ENCODE results near the gene NLN.

NLN gene

GRCh38 chr5:65811885-65812284 lies 89.9 kb downstream of the NLN start:
- no peak for DNase-seq

GRCh38 chr5:65812648-65813047 lies 90.6 kb downstream of the NLN start:
- DNase-seq, result no peak

GRCh38 chr5:65813174-65813573 lies 91.2 kb downstream of the NLN start:
- no peak for DNase-seq

DNA sequence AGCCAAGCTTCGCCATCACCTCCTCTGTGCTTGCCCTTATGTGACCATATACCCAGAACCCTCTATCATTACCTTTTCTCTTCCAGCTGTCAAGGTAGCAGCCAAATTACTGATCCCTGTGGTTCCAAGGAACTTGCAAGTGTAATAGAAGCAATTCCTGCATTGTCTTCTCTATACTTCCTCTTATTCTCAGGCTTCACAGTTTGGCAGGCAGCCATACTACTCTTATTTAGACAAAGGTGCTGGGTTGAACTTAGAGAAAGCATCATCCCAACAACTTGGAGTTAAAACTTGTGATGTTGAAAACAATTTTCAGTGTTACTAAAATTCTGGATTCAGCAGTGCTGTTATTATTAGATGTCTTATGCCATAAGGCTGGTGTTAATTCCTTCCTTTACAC lies 93.2 kb downstream of the NLN start:
- DNase-seq, result no peak

- DNase-seq, result no peak
These were observed 94.7 kb downstream of the NLN start for GRCh38 chr5:65816729-65817128.

- DNase-seq, result no peak
These were observed 95.9 kb downstream of the NLN start for GRCh38 chr5:65817931-65818330.

DNA sequence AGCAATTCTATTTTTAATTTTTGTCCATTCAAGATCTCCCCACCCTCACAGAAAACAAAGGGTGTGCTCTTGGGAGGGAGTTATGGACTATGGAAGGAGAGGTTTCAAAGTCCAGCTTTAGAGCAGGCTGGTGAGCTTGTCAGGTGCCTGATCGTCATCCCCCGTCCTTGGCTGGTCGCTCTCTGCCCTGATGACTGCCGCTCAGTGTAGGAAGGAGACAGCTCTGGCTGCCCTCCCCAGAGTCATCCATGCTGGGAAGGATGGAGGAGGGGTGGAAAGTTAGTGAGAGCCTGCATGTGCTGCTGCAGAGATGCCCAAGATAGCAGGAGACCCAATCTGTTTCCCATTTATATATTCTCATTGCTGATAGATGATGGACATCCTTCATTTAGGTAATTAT lies 96.6 kb downstream of the NLN start:
- DNase-seq, result no peak

DNA sequence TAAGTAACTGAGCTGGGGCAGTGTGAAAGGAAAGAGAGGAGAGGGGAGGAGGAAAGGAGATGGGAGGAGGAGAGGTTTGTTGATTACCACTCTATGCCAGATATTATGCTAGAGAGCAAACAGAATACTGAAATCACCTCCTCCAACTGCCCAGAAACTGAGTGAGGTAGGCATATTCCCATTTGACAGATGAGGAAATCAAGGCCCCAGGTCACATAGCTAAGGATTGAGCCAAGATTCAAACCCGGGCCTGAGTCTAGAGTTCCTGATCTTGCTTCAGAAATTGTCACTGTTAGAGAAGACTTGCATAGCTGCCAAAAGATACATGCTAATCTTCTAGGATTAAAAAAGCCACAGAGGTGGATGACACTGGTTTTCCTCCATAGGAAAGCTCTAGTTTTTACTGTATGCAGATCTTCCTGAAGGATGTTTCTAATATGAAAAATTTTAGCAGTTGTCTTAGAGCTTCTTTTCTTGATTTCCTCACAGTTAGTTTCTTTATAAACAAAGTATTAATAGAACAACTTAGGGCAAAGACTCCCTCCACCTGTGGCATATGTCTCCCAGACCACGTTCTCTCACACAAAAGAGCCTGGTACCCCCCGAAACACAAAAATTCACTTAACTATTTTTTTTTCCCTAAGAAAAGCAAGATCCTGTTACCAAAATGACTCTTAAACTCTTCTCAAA lies 97.4 kb downstream of the NLN start:
- DNase-seq, result no peak

DNA sequence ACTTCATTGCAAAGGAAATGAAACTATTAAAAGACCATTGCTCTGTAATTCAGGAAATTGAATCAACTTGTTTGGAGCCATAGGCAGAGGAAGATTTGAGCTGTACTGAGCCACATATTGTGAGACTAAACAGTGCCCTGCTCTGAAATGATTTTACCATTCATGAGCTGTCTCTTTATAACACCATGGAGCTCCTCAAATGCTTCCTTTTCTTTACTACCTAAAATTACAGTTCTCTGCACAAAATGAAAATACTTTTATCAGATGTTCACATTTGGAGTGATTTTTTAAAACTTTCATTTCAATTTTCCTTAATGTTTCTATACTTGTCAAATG lies 97.9 kb downstream of the NLN start:
- DNase-seq, result no peak

- no peak for DNase-seq
These were observed 98.4 kb downstream of the NLN start for GRCh38 chr5:65820373-65820772.

- no peak for DNase-seq
These were observed 100.0 kb downstream of the NLN start for GRCh38 chr5:65821966-65822365.

DNA sequence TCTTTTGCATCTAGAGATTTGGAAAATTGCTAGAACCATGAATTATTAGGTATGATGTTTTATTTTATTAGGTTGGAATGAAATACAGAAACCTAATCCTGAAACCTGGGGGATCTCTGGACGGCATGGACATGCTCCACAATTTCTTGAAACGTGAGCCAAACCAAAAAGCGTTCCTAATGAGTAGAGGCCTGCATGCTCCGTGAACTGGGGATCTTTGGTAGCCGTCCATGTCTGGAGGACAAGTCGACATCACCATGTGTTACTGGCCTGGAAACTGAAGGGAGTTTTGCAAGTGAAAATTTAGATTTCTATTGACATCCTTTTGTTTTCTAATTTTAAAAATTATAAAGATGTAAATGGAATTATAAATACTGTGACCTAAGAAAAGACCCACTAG lies 100.7 kb downstream of the NLN start:
- no peak for DNase-seq

GRCh38 chr5:65823204-65823603 lies 101.2 kb downstream of the NLN start:
- DNase-seq, result no peak

GRCh38 chr5:65823845-65824445 lies 101.9 kb downstream of the NLN start:
- no peak for DNase-seq

DNA sequence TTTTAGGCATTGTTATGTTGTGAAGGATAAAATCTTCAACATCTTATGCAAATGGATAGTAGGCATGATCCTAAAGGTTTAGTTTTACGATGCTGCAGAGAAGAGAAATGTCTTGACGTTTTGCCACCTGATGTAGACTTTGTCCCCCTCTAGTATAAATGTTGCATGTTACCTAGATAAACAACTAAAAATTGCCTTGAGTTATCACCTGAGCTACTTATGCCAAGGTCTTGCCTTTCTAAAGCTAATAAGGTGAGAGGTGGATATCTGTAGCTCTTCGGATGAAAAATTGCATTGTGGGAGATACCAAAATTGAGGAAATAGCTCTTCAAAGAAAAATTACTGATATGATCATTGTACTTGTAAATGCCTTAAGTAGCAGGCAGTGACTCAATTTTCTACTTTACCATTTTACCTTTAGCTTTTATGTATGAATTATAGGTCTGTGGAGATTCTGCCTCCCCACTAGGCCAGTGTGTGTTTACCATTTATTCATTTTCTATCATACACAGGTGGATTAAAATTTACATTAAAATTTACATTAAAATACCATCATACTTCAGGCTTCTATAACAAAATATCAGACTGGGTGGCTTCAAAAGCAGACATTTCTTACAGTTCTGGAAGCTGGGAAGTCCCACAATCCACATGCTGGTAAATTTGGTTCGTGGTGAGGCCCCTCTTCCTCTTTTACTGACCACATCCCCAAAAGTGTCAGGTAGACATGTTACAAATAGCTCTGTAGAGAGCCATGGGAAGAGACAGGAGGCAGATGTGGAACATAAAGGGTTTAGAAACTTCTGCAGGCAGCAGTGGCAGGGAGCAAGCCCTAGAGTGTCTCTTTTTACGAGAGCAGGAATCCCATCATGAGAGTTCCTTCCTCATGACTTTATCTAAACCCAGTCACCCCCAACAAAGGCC lies 103.7 kb downstream of the NLN start:
- DNase-seq, result no peak

DNA sequence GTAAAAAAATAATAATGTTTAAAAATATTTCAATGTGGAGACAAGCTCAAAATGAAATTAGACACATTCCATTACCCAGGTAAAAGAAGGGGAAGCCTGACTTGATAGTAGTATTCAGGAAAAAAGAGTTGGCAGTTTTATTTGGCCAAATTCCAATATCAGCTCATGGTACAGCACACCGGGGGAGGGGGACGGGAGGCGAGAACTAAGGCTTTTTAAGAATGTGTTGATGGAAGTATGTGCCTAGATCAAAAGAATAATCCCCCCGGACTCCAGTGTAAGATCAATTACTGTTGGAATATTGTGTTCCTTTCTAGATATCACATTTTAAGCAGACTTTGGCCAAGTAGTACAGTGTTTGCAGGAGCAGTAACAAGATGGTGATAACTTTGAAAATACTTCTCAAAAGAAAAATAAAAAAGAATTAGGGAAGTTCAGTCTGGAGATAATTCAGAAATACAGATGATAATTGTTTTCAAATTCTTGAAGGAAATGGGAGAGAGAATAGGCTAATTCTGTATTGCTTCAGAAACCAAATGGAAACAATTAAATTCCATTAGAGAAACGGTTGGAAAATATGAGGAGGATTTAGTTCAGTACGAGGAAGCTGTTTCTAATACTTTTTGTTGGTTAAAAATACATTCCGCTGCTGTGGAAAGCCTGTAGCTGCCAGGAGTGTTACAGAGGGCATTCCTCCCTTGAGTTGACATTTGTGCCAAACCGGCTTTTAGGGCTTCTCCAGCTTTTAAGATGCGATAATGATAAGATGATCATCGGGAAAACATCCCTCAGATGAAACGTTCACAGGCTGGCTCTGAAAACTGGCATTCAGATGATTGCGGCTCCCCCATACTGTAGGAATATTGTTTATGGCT lies 106.3 kb downstream of the NLN start:
- DNase-seq, result no peak

DNA sequence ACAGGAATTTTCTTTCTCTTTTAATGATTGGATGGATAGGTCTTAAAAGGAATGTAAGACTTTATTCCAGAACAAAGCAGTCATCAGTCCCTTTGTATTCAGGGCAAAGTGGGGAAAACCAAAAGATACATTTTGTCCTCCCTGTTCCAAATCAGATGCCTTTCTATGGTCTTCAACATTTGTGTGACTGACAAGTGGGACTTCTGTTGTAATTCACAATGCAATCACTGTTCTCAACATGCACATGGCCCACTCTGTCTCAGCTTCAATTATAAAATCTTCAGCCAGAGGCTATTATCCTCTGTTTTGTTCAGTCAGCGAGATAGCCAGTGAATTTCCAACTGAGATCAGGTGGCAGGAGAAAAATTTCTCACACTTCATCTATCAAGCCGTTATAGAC lies 108.9 kb downstream of the NLN start:
- DNase-seq, result no peak

DNA sequence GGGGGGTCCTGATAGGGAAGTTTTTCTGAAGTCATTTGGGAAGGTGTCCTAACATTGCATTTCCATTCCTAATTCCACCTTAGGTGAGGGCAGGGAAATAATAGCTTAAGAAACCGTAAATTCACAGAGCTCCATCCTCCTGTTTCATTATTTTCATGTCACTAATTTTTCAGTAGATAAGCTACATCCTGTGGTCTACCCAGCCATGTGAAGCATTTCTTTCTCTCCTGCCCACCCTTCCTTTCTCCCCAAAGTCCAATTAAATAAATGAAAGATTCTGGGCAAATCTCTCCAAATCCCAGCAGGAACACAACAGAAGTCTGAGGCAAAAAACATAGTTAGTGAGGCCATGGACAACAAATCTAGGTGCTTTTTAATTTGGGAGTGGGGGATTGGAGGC lies 109.3 kb downstream of the NLN start:
- DNase-seq, result no peak

DNA sequence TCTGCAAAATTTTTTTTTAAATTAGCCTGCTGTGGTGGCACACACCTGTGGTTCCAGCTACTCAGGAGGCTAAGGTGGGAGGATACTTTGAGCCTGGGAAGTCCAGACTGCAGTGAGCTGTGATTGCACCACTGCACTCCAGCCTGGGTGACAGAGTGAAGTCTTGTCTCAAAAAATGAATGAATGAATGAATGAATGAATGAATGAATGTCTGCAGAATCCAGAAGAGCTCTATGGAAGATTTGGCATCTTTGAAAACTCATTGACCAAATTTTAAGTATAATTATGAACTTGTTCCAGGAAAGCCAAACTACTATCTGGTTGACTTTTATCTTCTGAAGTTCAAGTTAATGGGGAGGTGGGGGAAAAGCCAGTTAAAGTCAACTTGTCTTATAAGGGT lies 110.1 kb downstream of the NLN start:
- DNase-seq, result no peak

- no peak for DNase-seq
These were observed 110.7 kb downstream of the NLN start for GRCh38 chr5:65832603-65833228.

GRCh38 chr5:65833780-65834179 lies 111.8 kb downstream of the NLN start:
- no peak for DNase-seq

- no peak for DNase-seq
These were observed 112.3 kb downstream of the NLN start for GRCh38 chr5:65834306-65834705.

DNA sequence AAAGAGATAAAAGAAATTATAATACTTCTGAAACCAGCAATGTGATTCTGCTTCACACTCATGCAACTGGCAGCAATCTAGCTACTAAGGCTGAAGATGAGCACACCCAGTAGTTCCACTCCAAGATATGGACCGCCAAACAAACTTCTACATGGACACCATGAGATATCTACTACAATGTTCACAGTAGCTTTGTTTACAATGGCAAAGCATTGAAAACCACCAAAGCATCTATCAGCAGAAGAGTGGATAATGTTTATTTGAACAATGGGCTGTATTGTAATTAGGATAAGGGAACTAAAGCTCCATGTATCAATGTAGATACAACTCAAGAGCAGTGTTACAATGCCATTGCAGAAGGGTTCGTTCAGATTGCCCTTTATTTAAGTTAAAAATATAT lies 113.2 kb downstream of the NLN start:
- no peak for DNase-seq

Data from NCI-H1930 (cell line).